Measurements from ENCODE around the gene NF2.

- TF ChIP-seq, protein P1, sequence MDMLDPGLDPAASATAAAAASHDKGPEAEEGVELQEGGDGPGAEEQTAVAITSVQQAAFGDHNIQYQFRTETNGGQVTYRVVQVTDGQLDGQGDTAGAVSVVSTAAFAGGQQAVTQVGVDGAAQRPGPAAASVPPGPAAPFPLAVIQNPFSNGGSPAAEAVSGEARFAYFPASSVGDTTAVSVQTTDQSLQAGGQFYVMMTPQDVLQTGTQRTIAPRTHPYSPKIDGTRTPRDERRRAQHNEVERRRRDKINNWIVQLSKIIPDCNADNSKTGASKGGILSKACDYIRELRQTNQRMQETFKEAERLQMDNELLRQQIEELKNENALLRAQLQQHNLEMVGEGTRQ (IDR thresholded peaks at IDR 0.05): no peak
- TF ChIP-seq CTCF (IDR thresholded peaks at IDR 0.05) (no peak), SMC3 (IDR thresholded peaks at IDR 0.05) (no peak), HOXA7 (CRISPR knock-in tag; IDR thresholded peaks at IDR 0.05) (no peak), ELK1 (IDR thresholded peaks at IDR 0.05; ENCODE audit: low read depth, low read length) (no peak), CBX8 (IDR thresholded peaks at IDR 0.05) (no peak), POLR2A (IDR thresholded peaks at IDR 0.05; ENCODE audit: low read length) (no peak), ESRRA (IDR thresholded peaks at IDR 0.05; ENCODE audit: borderline replicate concordance, low read length) (no peak), FOSL2 (IDR thresholded peaks at IDR 0.05) (no peak), FOSL2 (CRISPR knock-in tag; IDR thresholded peaks at IDR 0.05) (no peak), CEBPB (IDR thresholded peaks at IDR 0.05) (no peak), TP53 (CRISPR knock-in tag; IDR thresholded peaks at IDR 0.05) (no peak), NR3C1 (IDR thresholded peaks at IDR 0.05) (no peak)
Observed at GRCh38 chr22:29705651-29706050, 102.2 kb downstream of the NF2 start.

All from A549 (cell line).